IMR-90 (cell line): ENCODE results near the gene NPAS2. TPM values are rescaled to one million over a fixed set of nuclear protein-coding genes. Genes with fewer than 3 reads are reported as not detected.

ENCODE experiments used
- ATAC-seq: fragments of 200-7000 bp; cut with Tn5 transposase; 2 replicates; pipeline ENCODE4 v1.9.1; 2020; ENCODE audit warnings: low read depth, mild to moderate bottlenecking, moderate library complexity
- BruUV-seq: library from RNA; stranded (reverse); fragments of 400-500 nt; replicated peaks from 2 replicates; lab custom pipeline; 2021; lab: Mats Ljungman, UMichigan
- CTCF ChIA-PET: fragments of 300-600 bp; formaldehyde crosslinking; extraction: SDS; loops from one replicate; lab custom pipeline; 2021; ENCODE audit warnings: antibody characterized with exemption; lab: Yijun Ruan, JAX
- POLR2A ChIA-PET: fragments of 300-600 bp; sonication (Branson Sonifier 250); formaldehyde crosslinking; loops from one replicate; lab custom pipeline; 2022; ENCODE audit warnings: antibody characterized with exemption; ENCODE audit not compliant: unreplicated experiment; lab: Charles Lee
- DNase-seq: peaks from one replicate; pipeline ENCODE4 v3.0.0; 2013
- H2AFZ ChIP-seq: replicated peaks from 2 replicates; pipeline ENCODE3; 2013; ENCODE audit warnings: low read length, mild to moderate bottlenecking; ENCODE audit not compliant: poor library complexity
- H2AK5ac ChIP-seq: 2 replicates; pipeline ENCODE4 v1.6.1; 2013; ENCODE audit warnings: low read depth, low read length, inconsistent platforms
- H2AK9ac ChIP-seq: replicated peaks from 2 replicates; pipeline ENCODE3; 2013; ENCODE audit warnings: mild to moderate bottlenecking, low read depth, low read length, moderate library complexity; ENCODE audit not compliant: poor library complexity
- H2BK120ac ChIP-seq: 2 replicates; pipeline ENCODE4 v1.6.1; 2013; ENCODE audit warnings: low read depth, low read length, inconsistent platforms
- H2BK15ac ChIP-seq: 3 replicates; pipeline ENCODE4 v1.6.1; 2013; ENCODE audit warnings: low read depth, low read length, inconsistent platforms
- H2BK20ac ChIP-seq: 2 replicates; pipeline ENCODE4 v1.6.1; 2013; ENCODE audit warnings: low read depth, mild to moderate bottlenecking, inconsistent platforms, low read length, moderate library complexity
- H2BK5ac ChIP-seq: 2 replicates; pipeline ENCODE4 v1.6.1; 2013; ENCODE audit warnings: mild to moderate bottlenecking, low read depth, low read length, inconsistent platforms; ENCODE audit not compliant: poor library complexity, severe bottlenecking
- H3K14ac ChIP-seq: replicated peaks from 2 replicates; pipeline ENCODE4 v1.6.1; 2013; ENCODE audit warnings: low read depth, low read length, inconsistent platforms
- H3K18ac ChIP-seq: 2 replicates; pipeline ENCODE4 v1.6.1; 2013; ENCODE audit warnings: low read depth, low read length, control low read depth
- H3K23ac ChIP-seq: 2 replicates; pipeline ENCODE4 v1.6.1; 2013; ENCODE audit warnings: low read depth, low read length, inconsistent platforms
- H3K27ac ChIP-seq: 2 replicates; pipeline ENCODE4 v1.5.1; 2013; ENCODE audit warnings: mild to moderate bottlenecking, control low read depth, low read length; ENCODE audit not compliant: insufficient read depth
- H3K27me3 ChIP-seq: 2 replicates; pipeline ENCODE4 v1.6.1; 2013; ENCODE audit warnings: low read length; ENCODE audit not compliant: control insufficient read depth, insufficient read depth
- H3K36me3 ChIP-seq: 2 replicates; pipeline ENCODE4 v1.6.1; 2013; ENCODE audit warnings: low read length, mixed read lengths; ENCODE audit not compliant: control insufficient read depth, insufficient read depth
- H3K4ac ChIP-seq: 2 replicates; pipeline ENCODE4 v1.6.1; 2013; ENCODE audit warnings: low read depth, low read length, inconsistent platforms
- H3K4me1 ChIP-seq: 2 replicates; pipeline ENCODE4 v1.6.1; 2013; ENCODE audit warnings: low read length, mixed read lengths; ENCODE audit not compliant: control insufficient read depth, insufficient read depth
- H3K4me2 ChIP-seq: 2 replicates; pipeline ENCODE4 v1.6.1; 2013; ENCODE audit warnings: low read depth, mild to moderate bottlenecking, control low read depth, low read length, moderate library complexity
- H3K4me3 ChIP-seq: 2 replicates; pipeline ENCODE4 v1.5.1; 2013; ENCODE audit warnings: low read depth, mild to moderate bottlenecking, control low read depth, low read length, moderate library complexity; ENCODE audit not compliant: insufficient read depth
- H3K56ac ChIP-seq: 2 replicates; pipeline ENCODE4 v1.6.1; 2013; ENCODE audit warnings: low read length, inconsistent platforms; ENCODE audit not compliant: insufficient read depth; ENCODE audit errors: extremely low read depth
- H3K79me1 ChIP-seq, 2 experiments: 2 replicates each; pipeline ENCODE4 v1.6.1; 2013; ENCODE audit warnings: low read length in 2 of 2, inconsistent platforms in 1 of 2, low read depth in 1 of 2
- H3K9ac ChIP-seq: 2 replicates; pipeline ENCODE4 v1.6.1; 2013; ENCODE audit warnings: low read depth, low read length, control low read depth
- H3K9me1 ChIP-seq: 2 replicates; pipeline ENCODE4 v1.6.1; 2013; ENCODE audit warnings: low read length, inconsistent platforms; ENCODE audit not compliant: insufficient read depth
- H3K9me3 ChIP-seq: 2 replicates; pipeline ENCODE4 v1.6.1; 2013; ENCODE audit warnings: low read length; ENCODE audit not compliant: control insufficient read depth, insufficient read depth
- H4K20me1 ChIP-seq: 2 replicates; pipeline ENCODE4 v1.6.1; 2013; ENCODE audit warnings: low read length, inconsistent platforms; ENCODE audit not compliant: insufficient read depth
- H4K5ac ChIP-seq: 2 replicates; pipeline ENCODE4 v1.6.1; 2013; ENCODE audit warnings: mild to moderate bottlenecking, low read depth, low read length, control low read depth
- H4K8ac ChIP-seq, 2 experiments: 2 replicates each; pipeline ENCODE4 v1.6.1; 2013; ENCODE audit warnings: low read depth in 2 of 2, low read length in 2 of 2, control low read depth in 1 of 2, inconsistent platforms in 1 of 2
- H4K91ac ChIP-seq: 2 replicates; pipeline ENCODE4 v1.6.1; 2013; ENCODE audit warnings: low read depth, low read length, inconsistent platforms; ENCODE audit not compliant: insufficient read depth
- BHLHE40 ChIP-seq: fragments of 150-350 bp; IDR thresholded peaks from 2 replicates; pipeline ENCODE4 v1.6.1; 2016; ENCODE audit warnings: mild to moderate bottlenecking, low read depth, low read length
- CEBPB ChIP-seq: IDR thresholded peaks from 2 replicates; pipeline ENCODE4 v1.6.1; 2012; ENCODE audit warnings: low read depth, low read length, improper control_type of control experiment
- CHD1 ChIP-seq: IDR thresholded peaks from 2 replicates; pipeline ENCODE4 v1.6.1; 2012; ENCODE audit warnings: low read depth, low read length, improper control_type of control experiment
- FOS ChIP-seq: fragments of 150-350 bp; IDR thresholded peaks from 2 replicates; pipeline ENCODE4 v1.6.1; 2016; ENCODE audit warnings: low read depth, low read length
- MAFK ChIP-seq: IDR thresholded peaks from 2 replicates; pipeline ENCODE4 v1.6.1; 2012; ENCODE audit warnings: low read depth, low read length, improper control_type of control experiment
- MAZ ChIP-seq: IDR thresholded peaks from 2 replicates; pipeline ENCODE4 v1.6.1; 2012; ENCODE audit warnings: low read depth, mild to moderate bottlenecking, low read length, improper control_type of control experiment, moderate library complexity, borderline replicate concordance
- MXI1 ChIP-seq: IDR thresholded peaks from 2 replicates; pipeline ENCODE4 v1.6.1; 2012; ENCODE audit warnings: low read depth, mild to moderate bottlenecking, low read length, moderate library complexity, borderline replicate concordance
- NFE2L2 ChIP-seq: fragments of 150-350 bp; IDR thresholded peaks from 2 replicates; pipeline ENCODE4 v1.6.1; 2016; ENCODE audit warnings: low read depth, mild to moderate bottlenecking, low read length
- POLR2A ChIP-seq: IDR thresholded peaks from 2 replicates; pipeline ENCODE4 v1.6.1; 2012; ENCODE audit warnings: mild to moderate bottlenecking, low read depth, low read length
- RAD21 ChIP-seq: IDR thresholded peaks from 2 replicates; pipeline ENCODE4 v1.6.1; 2012; ENCODE audit warnings: low read length, improper control_type of control experiment
- RCOR1 ChIP-seq: IDR thresholded peaks from 2 replicates; pipeline ENCODE4 v1.6.1; 2012; ENCODE audit warnings: mild to moderate bottlenecking, low read length, improper control_type of control experiment; ENCODE audit not compliant: insufficient replicate concordance
- RFX5 ChIP-seq: IDR thresholded peaks from 2 replicates; pipeline ENCODE4 v1.8.0; 2012; ENCODE audit warnings: low read depth, mild to moderate bottlenecking, low read length, moderate library complexity
- SMC3 ChIP-seq: fragments of 150-350 bp; IDR thresholded peaks from 2 replicates; pipeline ENCODE4 v1.6.1; 2016; ENCODE audit warnings: low read depth, mild to moderate bottlenecking, antibody characterized with exemption, low read length, moderate library complexity
- WGBS, 2 experiments: methylation state at CpG; one replicate each; pipeline versions ENCODE4 v1.1.5 to v1.1.7; 2013; ENCODE audit warnings: missing lambda C conversion rate in 2 of 2; ENCODE audit not compliant: insufficient read length in 1 of 2; ENCODE audit errors: extremely low coverage in 2 of 2; 5-methylcytosine and 5-hydroxymethylcytosine counted together
- dilution Hi-C: fragments of 300-500 bp; cut with HindIII; formaldehyde crosslinking; loops from one replicate; pipeline ENCODE4 v1.14.3; 2018; ENCODE audit warnings: low sequenced_read_pairs; ENCODE audit not compliant: unreplicated experiment
- in situ Hi-C: fragments of 300-500 bp; cut with MboI; formaldehyde crosslinking; loops from 3 replicates; pipeline ENCODE4 v1.14.3; 2019; ENCODE audit warnings: low sequenced_read_pairs, inconsistent platforms, mixed read lengths
- intact Hi-C: fragments of 100-400 bp; cut with micrococcal nuclease; formaldehyde crosslinking; loops from 2 replicates; pipeline ENCODE4 v1.10.0; 2022
- polyA plus RNA-seq, 3 experiments: library from polyadenylated mRNA; depleted of rRNA; stranded (reverse); fragments of >200 nt; gene quantifications; 2 replicates each; pipeline ENCODE4 v1.2.3, GENCODE V29; 2012; ENCODE audit warnings: low replicate concordance in 1 of 3
- total RNA-seq: library from RNA; depleted of rRNA; stranded (reverse); fragments of >200 nt; gene quantifications from 2 replicates; pipeline ENCODE4 v1.2.3, GENCODE V29; 2012
- TF ChIP-seq, protein P1 (sequence below): fragments of 150-350 bp; IDR thresholded peaks from 2 replicates; pipeline ENCODE4 v1.6.1; 2017; ENCODE audit warnings: mild to moderate bottlenecking, antibody characterized with exemption, low read length, low read depth
- TF ChIP-seq, protein P2 (sequence below): conservative IDR thresholded peaks from 2 replicates; pipeline ENCODE4 v1.5.1; 2012; ENCODE audit warnings: mild to moderate bottlenecking, low read depth, low read length, improper control_type of control experiment
- TF ChIP-seq, protein P3 (sequence below): fragments of 150-350 bp; IDR thresholded peaks from 2 replicates; pipeline ENCODE4 v1.6.1; 2016; ENCODE audit warnings: low read depth, mild to moderate bottlenecking, low read length, moderate library complexity, borderline replicate concordance

NPAS2 gene
- total and polyA plus RNA-seq, 2 of the 4 experiments (the other 2 are of a cell fraction): 5.2 to 14.8 TPM

- no peaks in the 10 kb centered on the region for H4K20me1 ChIP-seq
- intact Hi-C loops: no loop called here
- no peak overlapping the region for H3K4me2 ChIP-seq
Measured at GRCh38 chr2:100855084-100855483, 35.1 kb downstream of the NPAS2 start.

More at GRCh38 chr2:100855084-100855483, 35.1 kb downstream of the NPAS2 start:
- no CpG with 5 or more reads among the region's 7 CpGs for WGBS, 2 experiments
- dilution Hi-C loops: no loop called here
- no peak overlapping the region for H3K27ac ChIP-seq
- H3K4me1 ChIP-seq: peaks cover 14% of the 10 kb centered on the region
- no peak for DNase-seq
- H3K14ac ChIP-seq: peak overlapping the region; percentile 3; the same call in 1 of the 2 replicates
- H3K18ac ChIP-seq: no peak overlapping the region
- H2BK120ac ChIP-seq: no peak overlapping the region
- H4K8ac ChIP-seq: no peak overlapping the region
- no peak overlapping the region for H3K23ac ChIP-seq
- H4K5ac ChIP-seq: no peak overlapping the region
- H2AK9ac ChIP-seq: no peak overlapping the region
- ChIA-PET CTCF (interaction anchor here (0.6 kb wide), 1 partner anchor 178 kb away, joined by 3 read pairs; no protein-coding TSS in a partner anchor), POLR2A (no interaction called here)
- H3K9me3 ChIP-seq: no peaks in the 10 kb centered on the region
- no peak overlapping the region for H3K4ac ChIP-seq
- H3K27me3 ChIP-seq: no peaks in the 10 kb centered on the region
- no peak overlapping the region; the same call in 1 of the 2 replicates for H4K91ac ChIP-seq
- H2BK15ac ChIP-seq: no peak overlapping the region
- TF ChIP-seq MAFK (no peak), MAZ (no peak), BHLHE40 (no peak), FOS (no peak), SMC3 (no peak), NFE2L2 (no peak), RFX5 (no peak), POLR2A (no peak), CEBPB (no peak), CHD1 (no peak), RCOR1 (no peak), MXI1 (no peak), RAD21 (no peak)
- TF ChIP-seq, protein P1, sequence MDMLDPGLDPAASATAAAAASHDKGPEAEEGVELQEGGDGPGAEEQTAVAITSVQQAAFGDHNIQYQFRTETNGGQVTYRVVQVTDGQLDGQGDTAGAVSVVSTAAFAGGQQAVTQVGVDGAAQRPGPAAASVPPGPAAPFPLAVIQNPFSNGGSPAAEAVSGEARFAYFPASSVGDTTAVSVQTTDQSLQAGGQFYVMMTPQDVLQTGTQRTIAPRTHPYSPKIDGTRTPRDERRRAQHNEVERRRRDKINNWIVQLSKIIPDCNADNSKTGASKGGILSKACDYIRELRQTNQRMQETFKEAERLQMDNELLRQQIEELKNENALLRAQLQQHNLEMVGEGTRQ: no peak
- TF ChIP-seq, protein P2, sequence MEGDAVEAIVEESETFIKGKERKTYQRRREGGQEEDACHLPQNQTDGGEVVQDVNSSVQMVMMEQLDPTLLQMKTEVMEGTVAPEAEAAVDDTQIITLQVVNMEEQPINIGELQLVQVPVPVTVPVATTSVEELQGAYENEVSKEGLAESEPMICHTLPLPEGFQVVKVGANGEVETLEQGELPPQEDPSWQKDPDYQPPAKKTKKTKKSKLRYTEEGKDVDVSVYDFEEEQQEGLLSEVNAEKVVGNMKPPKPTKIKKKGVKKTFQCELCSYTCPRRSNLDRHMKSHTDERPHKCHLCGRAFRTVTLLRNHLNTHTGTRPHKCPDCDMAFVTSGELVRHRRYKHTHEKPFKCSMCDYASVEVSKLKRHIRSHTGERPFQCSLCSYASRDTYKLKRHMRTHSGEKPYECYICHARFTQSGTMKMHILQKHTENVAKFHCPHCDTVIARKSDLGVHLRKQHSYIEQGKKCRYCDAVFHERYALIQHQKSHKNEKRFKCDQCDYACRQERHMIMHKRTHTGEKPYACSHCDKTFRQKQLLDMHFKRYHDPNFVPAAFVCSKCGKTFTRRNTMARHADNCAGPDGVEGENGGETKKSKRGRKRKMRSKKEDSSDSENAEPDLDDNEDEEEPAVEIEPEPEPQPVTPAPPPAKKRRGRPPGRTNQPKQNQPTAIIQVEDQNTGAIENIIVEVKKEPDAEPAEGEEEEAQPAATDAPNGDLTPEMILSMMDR: no peak
- TF ChIP-seq, protein P3, sequence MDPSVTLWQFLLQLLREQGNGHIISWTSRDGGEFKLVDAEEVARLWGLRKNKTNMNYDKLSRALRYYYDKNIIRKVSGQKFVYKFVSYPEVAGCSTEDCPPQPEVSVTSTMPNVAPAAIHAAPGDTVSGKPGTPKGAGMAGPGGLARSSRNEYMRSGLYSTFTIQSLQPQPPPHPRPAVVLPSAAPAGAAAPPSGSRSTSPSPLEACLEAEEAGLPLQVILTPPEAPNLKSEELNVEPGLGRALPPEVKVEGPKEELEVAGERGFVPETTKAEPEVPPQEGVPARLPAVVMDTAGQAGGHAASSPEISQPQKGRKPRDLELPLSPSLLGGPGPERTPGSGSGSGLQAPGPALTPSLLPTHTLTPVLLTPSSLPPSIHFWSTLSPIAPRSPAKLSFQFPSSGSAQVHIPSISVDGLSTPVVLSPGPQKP: no peak
- H3K79me1 ChIP-seq: peaks cover 19 to 65% of the 10 kb centered on the region in 2 experiments
- no peak overlapping the region for H3K4me3 ChIP-seq
- in situ Hi-C loops: no loop called here
- no peak overlapping the region for H2AFZ ChIP-seq
- no peak for ATAC-seq
- no peaks in the 10 kb centered on the region for H3K36me3 ChIP-seq
- peaks cover 6% of the 10 kb centered on the region for H3K9me1 ChIP-seq
- H3K56ac ChIP-seq: no peak overlapping the region
- H2BK5ac ChIP-seq: no peak overlapping the region
- no peak overlapping the region for H2BK20ac ChIP-seq
- H3K9ac ChIP-seq: no peak overlapping the region
- H2AK5ac ChIP-seq: no peak overlapping the region
- BruUV-seq: no TSS peak
